Neuronal stem cell (in vitro differentiated cells): Measurements from ENCODE around the gene RIOK2.

ENCODE experiments used
- DNase-seq: peaks from one replicate; pipeline ENCODE4 v3.0.0-alpha.2; 2013; ENCODE audit warnings: low spot score
- H2AFZ ChIP-seq: one replicate; pipeline ENCODE4 v1.6.1; 2013; ENCODE audit warnings: mild to moderate bottlenecking, low read length, inconsistent platforms
- H2AK5ac ChIP-seq: 2 replicates; pipeline ENCODE4 v1.6.1; 2013; ENCODE audit warnings: low read depth, mild to moderate bottlenecking, inconsistent platforms, low read length, moderate library complexity, mixed read lengths
- H2BK120ac ChIP-seq: 2 replicates; pipeline ENCODE4 v1.6.1; 2013; ENCODE audit warnings: low read depth, mild to moderate bottlenecking, inconsistent platforms, low read length, moderate library complexity, mixed read lengths
- H2BK12ac ChIP-seq: one replicate; pipeline ENCODE4 v1.6.1; 2013; ENCODE audit warnings: low read length, inconsistent platforms
- H2BK15ac ChIP-seq: 2 replicates; pipeline ENCODE4 v1.6.1; 2013; ENCODE audit warnings: mild to moderate bottlenecking, low read length, inconsistent platforms, mixed read lengths
- H2BK5ac ChIP-seq: one replicate; pipeline ENCODE4 v1.6.1; 2013; ENCODE audit warnings: inconsistent platforms, mild to moderate bottlenecking, low read length, moderate library complexity
- H3K14ac ChIP-seq: one replicate; pipeline ENCODE4 v1.6.1; 2013; ENCODE audit warnings: low read length, inconsistent platforms
- H3K18ac ChIP-seq: 2 replicates; pipeline ENCODE4 v1.6.1; 2013; ENCODE audit warnings: low read length, inconsistent platforms
- H3K23ac ChIP-seq: 2 replicates; pipeline ENCODE4 v1.6.1; 2013; ENCODE audit warnings: low read depth, mild to moderate bottlenecking, mixed read lengths, low read length, inconsistent platforms; ENCODE audit not compliant: poor library complexity
- H3K27ac ChIP-seq: replicated peaks from 3 replicates; pipeline ENCODE4 v1.5.1; 2013; ENCODE audit warnings: low read length, inconsistent platforms
- H3K27me3 ChIP-seq, 3 experiments: 2 replicates each; pipeline ENCODE4 v1.6.1; 2013; ENCODE audit warnings: low read length in 3 of 3, mild to moderate bottlenecking in 2 of 3, inconsistent platforms in 1 of 3, low read depth in 1 of 3, mixed read lengths in 1 of 3, moderate library complexity in 1 of 3; ENCODE audit not compliant: control insufficient read depth in 3 of 3, insufficient read depth in 3 of 3
- H3K36me3 ChIP-seq, 2 donors: replicated peaks in 1 of 2; 2 replicates each; pipeline ENCODE4 v1.6.1; 2013; ENCODE audit warnings: low read length in 2 of 2; ENCODE audit not compliant: control insufficient read depth in 2 of 2, insufficient read depth in 2 of 2
- H3K4ac ChIP-seq: 2 replicates; pipeline ENCODE4 v1.6.1; 2013; ENCODE audit warnings: inconsistent platforms, mild to moderate bottlenecking, low read length, moderate library complexity
- H3K4me1 ChIP-seq, 2 donors: 1 replicate in 1 of 2; 2 replicates in 1 of 2; pipeline ENCODE4 v1.6.1; 2013; ENCODE audit warnings: low read length in 2 of 2, low read depth in 1 of 2; ENCODE audit not compliant: control insufficient read depth in 2 of 2, insufficient read depth in 1 of 2
- H3K4me2 ChIP-seq: one replicate; pipeline ENCODE4 v1.6.1; 2013; ENCODE audit warnings: mild to moderate bottlenecking, low read length, inconsistent platforms; ENCODE audit not compliant: insufficient read depth, poor library complexity, severe bottlenecking
- H3K4me3 ChIP-seq, 2 donors: 2 replicates each; pipeline ENCODE4 v1.5.1; 2013; ENCODE audit warnings: low read length in 2 of 2, mild to moderate bottlenecking in 2 of 2, inconsistent platforms in 1 of 2, moderate library complexity in 1 of 2
- H3K79me1 ChIP-seq: one replicate; pipeline ENCODE4 v1.6.1; 2013; ENCODE audit warnings: low read depth, mild to moderate bottlenecking, inconsistent platforms, low read length, moderate library complexity
- H3K9ac ChIP-seq: one replicate; pipeline ENCODE4 v1.6.1; 2013; ENCODE audit warnings: mild to moderate bottlenecking, low read depth, low read length, inconsistent platforms; ENCODE audit not compliant: poor library complexity
- H3K9me3 ChIP-seq, 2 donors: replicated peaks in 1 of 2; 2 replicates each; pipeline versions ENCODE3 to v1.6.1; 2013; ENCODE audit warnings: low read length in 2 of 2, mild to moderate bottlenecking in 2 of 2, inconsistent platforms in 1 of 2, low read depth in 1 of 2, mixed read lengths in 1 of 2, moderate library complexity in 1 of 2; ENCODE audit not compliant: control insufficient read depth in 2 of 2, insufficient read depth in 1 of 2
- H4K8ac ChIP-seq: one replicate; pipeline ENCODE4 v1.6.1; 2013; ENCODE audit warnings: low read depth, mild to moderate bottlenecking, inconsistent platforms, low read length, moderate library complexity
- H4K91ac ChIP-seq: one replicate; pipeline ENCODE4 v1.6.1; 2013; ENCODE audit warnings: low read length, low read depth, mild to moderate bottlenecking, inconsistent platforms; ENCODE audit not compliant: poor library complexity
- WGBS, 2 donors: extraction: QIAGEN DNeasy Blood & Tissue Kit; methylation state at CpG; one replicate each; pipeline ENCODE4 v1.1.7; 2013; ENCODE audit warnings: missing lambda C conversion rate in 2 of 2, mixed read lengths in 1 of 2; ENCODE audit not compliant: insufficient read length in 2 of 2, insufficient replicate concordance in 1 of 2; ENCODE audit errors: extremely low coverage in 2 of 2; 5-methylcytosine and 5-hydroxymethylcytosine counted together

Gene RIOK2

GRCh38 chr5:97133101-97133500 is 49.9 kb downstream of the RIOK2 start:
- Histone ChIP-seq H3K4ac (no peak overlapping the region), H3K23ac (no peak overlapping the region), H4K8ac (no peak overlapping the region), H3K14ac (no peak overlapping the region), H3K79me1 (no peaks in the 10 kb centered on the region), H2BK12ac (no peak overlapping the region), H3K27ac (no peak overlapping the region), H2BK5ac (no peak overlapping the region), H2AFZ (no peak overlapping the region), H3K4me1 (peaks cover 14 to 25% of the 10 kb centered on the region in 2 donors), H2AK5ac (no peak overlapping the region), H4K91ac (no peak overlapping the region), H3K36me3 (peaks cover 0 to 16% of the 10 kb centered on the region in 2 donors), H3K9ac (no peak overlapping the region), H3K4me2 (no peak overlapping the region), H3K4me3 (no peak overlapping the region), H2BK120ac (no peak overlapping the region), H3K9me3 (peaks cover 0 to 5% of the 10 kb centered on the region in 2 donors), H3K27me3 (no peaks in the 10 kb centered on the region), H3K18ac (no peak overlapping the region), H2BK15ac (no peak overlapping the region)
- DNase-seq = no peak

GRCh38 chr5:97131921-97132320 is 51.1 kb downstream of the RIOK2 start:
- H3K18ac ChIP-seq = no peak overlapping the region
- no peaks in the 10 kb centered on the region for H3K27me3 ChIP-seq
- WGBS, 2 donors = no CpG with 5 or more reads among the region's 5 CpGs
- no peak overlapping the region for H3K14ac ChIP-seq
- H3K36me3 ChIP-seq = peaks cover 0 to 20% of the 10 kb centered on the region in 2 donors
- H4K91ac ChIP-seq = no peak overlapping the region
- peaks cover 14 to 25% of the 10 kb centered on the region in 2 donors for H3K4me1 ChIP-seq
- no peak overlapping the region for H2AK5ac ChIP-seq
- no peak overlapping the region for H2AFZ ChIP-seq
- H2BK12ac ChIP-seq = no peak overlapping the region
- no peak overlapping the region for H3K23ac ChIP-seq
- no peak overlapping the region for H3K4me2 ChIP-seq
- no peak overlapping the region for H3K4me3 ChIP-seq
- H3K79me1 ChIP-seq = no peaks in the 10 kb centered on the region
- H3K9me3 ChIP-seq = peaks cover 0 to 5% of the 10 kb centered on the region in 2 donors
- H2BK5ac ChIP-seq = no peak overlapping the region
- no peak overlapping the region for H4K8ac ChIP-seq
- DNase-seq = no peak
- H2BK120ac ChIP-seq = no peak overlapping the region
- no peak overlapping the region for H3K27ac ChIP-seq
- H3K9ac ChIP-seq = no peak overlapping the region
- H3K4ac ChIP-seq = no peak overlapping the region
- H2BK15ac ChIP-seq = no peak overlapping the region

- Histone ChIP-seq H3K23ac (no peak overlapping the region), H3K79me1 (no peaks in the 10 kb centered on the region), H3K4ac (no peak overlapping the region), H3K9me3 (peaks cover 0 to 5% of the 10 kb centered on the region in 2 donors), H2BK5ac (no peak overlapping the region), H4K91ac (no peak overlapping the region), H3K4me1 (peaks cover 14 to 22% of the 10 kb centered on the region in 2 donors), H4K8ac (no peak overlapping the region), H2BK12ac (no peak overlapping the region), H3K9ac (no peak overlapping the region), H3K36me3 (peaks cover 0 to 18% of the 10 kb centered on the region in 2 donors), H3K27ac (no peak overlapping the region), H3K4me2 (no peak overlapping the region), H2AK5ac (no peak overlapping the region), H2BK120ac (no peak overlapping the region), H2AFZ (no peak overlapping the region), H3K4me3 (no peak overlapping the region), H2BK15ac (no peak overlapping the region), H3K14ac (no peak overlapping the region), H3K18ac (no peak overlapping the region), H3K27me3 (no peaks in the 10 kb centered on the region)
- no peak for DNase-seq
Measured at GRCh38 chr5:97131139-97131710, 51.8 kb downstream of the RIOK2 start.

GRCh38 chr5:97127727-97128126 is 55.3 kb downstream of the RIOK2 start:
- H2AFZ ChIP-seq = no peak overlapping the region
- H2BK5ac ChIP-seq = no peak overlapping the region
- H3K23ac ChIP-seq = no peak overlapping the region
- H3K9me3 ChIP-seq = peaks cover 0 to 12% of the 10 kb centered on the region in 2 donors
- no peaks in the 10 kb centered on the region for H3K27me3 ChIP-seq
- H2BK15ac ChIP-seq = no peak overlapping the region
- H3K4me1 ChIP-seq = peaks cover 5 to 19% of the 10 kb centered on the region in 2 donors
- no peak for DNase-seq
- H2BK12ac ChIP-seq = no peak overlapping the region
- no peak overlapping the region for H3K4me3 ChIP-seq
- H3K14ac ChIP-seq = no peak overlapping the region
- H3K79me1 ChIP-seq = no peaks in the 10 kb centered on the region
- H3K27ac ChIP-seq = no peak overlapping the region
- H3K4me2 ChIP-seq = no peak overlapping the region
- H4K8ac ChIP-seq = no peak overlapping the region
- no peak overlapping the region for H3K9ac ChIP-seq
- no peak overlapping the region for H4K91ac ChIP-seq
- no CpG with 5 or more reads among the region's 1 CpG for WGBS, 2 donors
- H2AK5ac ChIP-seq = no peak overlapping the region
- peaks cover 18 to 31% of the 10 kb centered on the region in 2 donors for H3K36me3 ChIP-seq
- no peak overlapping the region for H3K18ac ChIP-seq
- no peak overlapping the region for H3K4ac ChIP-seq
- no peak overlapping the region for H2BK120ac ChIP-seq
